ENCODE results near the gene ATP11C.

DNA sequence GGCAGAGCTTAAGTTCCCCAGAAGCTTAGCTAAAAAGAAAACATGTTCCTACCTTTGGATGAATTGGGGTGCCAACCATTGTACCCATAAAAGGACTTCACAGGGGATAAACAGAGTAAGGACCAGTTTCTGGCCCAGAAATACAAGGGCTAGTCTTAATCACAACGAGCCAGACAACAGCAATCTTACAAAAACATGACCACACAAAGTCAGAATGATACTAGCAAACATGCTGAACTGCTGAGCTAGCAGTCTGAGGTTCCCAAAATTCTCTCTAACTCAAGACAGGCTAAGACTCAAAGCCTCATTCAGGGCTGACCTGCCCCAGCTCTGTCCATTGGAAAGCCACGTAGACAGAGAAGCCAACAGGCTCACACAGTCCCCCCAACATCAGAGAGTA is 40.3 kb downstream of the ATP11C start:
- TF ChIP-seq, protein P1, sequence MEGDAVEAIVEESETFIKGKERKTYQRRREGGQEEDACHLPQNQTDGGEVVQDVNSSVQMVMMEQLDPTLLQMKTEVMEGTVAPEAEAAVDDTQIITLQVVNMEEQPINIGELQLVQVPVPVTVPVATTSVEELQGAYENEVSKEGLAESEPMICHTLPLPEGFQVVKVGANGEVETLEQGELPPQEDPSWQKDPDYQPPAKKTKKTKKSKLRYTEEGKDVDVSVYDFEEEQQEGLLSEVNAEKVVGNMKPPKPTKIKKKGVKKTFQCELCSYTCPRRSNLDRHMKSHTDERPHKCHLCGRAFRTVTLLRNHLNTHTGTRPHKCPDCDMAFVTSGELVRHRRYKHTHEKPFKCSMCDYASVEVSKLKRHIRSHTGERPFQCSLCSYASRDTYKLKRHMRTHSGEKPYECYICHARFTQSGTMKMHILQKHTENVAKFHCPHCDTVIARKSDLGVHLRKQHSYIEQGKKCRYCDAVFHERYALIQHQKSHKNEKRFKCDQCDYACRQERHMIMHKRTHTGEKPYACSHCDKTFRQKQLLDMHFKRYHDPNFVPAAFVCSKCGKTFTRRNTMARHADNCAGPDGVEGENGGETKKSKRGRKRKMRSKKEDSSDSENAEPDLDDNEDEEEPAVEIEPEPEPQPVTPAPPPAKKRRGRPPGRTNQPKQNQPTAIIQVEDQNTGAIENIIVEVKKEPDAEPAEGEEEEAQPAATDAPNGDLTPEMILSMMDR (IDR thresholded peaks at IDR 0.05 in 2 of 3, conservative IDR thresholded peaks at IDR 0.05 in 1 of 3; ENCODE audit: control insufficient read depth in 2 of 3, extremely low read depth in 1 of 3, insufficient read depth in 1 of 3, low read depth in 3 of 3, low read length in 3 of 3): no peak
- no peak for TF ChIP-seq POLR2A (IDR thresholded peaks at IDR 0.05; ENCODE audit: low read depth, low read length)
